HCT116 (cell line): ENCODE results near the gene IL36G.

Experiments
- ATF3 ChIP-seq: IDR thresholded peaks from 2 replicates; pipeline ENCODE4 v1.6.1; 2012
- CTCF ChIP-seq, 3 experiments: fragments of 200-600 bp in 1 of 3; sonication (generic) in 1 of 3; IDR thresholded peaks in 2 of 3; conservative IDR thresholded peaks in 1 of 3; 2 replicates each; pipeline ENCODE4 v1.5.1; 2012 to 2017; ENCODE audit warnings: low read depth in 2 of 3, low read length in 2 of 3, antibody characterized with exemption in 1 of 3, borderline replicate concordance in 1 of 3, control low read depth in 1 of 3, mild to moderate bottlenecking in 1 of 3, mixed read lengths in 1 of 3, mixed run types in 1 of 3, moderate library complexity in 1 of 3; ENCODE audit not compliant: insufficient read depth in 1 of 3
- EZH2phosphoT487 ChIP-seq: fragments of 200-600 bp; IDR thresholded peaks from 2 replicates; pipeline ENCODE4 v1.6.1; 2018; ENCODE audit warnings: antibody characterized with exemption, borderline replicate concordance
- MAX ChIP-seq: IDR thresholded peaks from 2 replicates; pipeline ENCODE4 v1.6.1; 2012
- POLR2A ChIP-seq: IDR thresholded peaks from 2 replicates; pipeline ENCODE4 v1.7.0; 2011; ENCODE audit warnings: borderline replicate concordance; ENCODE audit not compliant: insufficient read depth, insufficient read length; ENCODE audit errors: extremely low read depth
- POLR2AphosphoS5 ChIP-seq: IDR thresholded peaks from 2 replicates; pipeline ENCODE4 v1.6.1; 2011; ENCODE audit warnings: mild to moderate bottlenecking, low read depth, low read length, moderate library complexity
- REST ChIP-seq: IDR thresholded peaks from 2 replicates; pipeline ENCODE4 v1.6.1; 2012; ENCODE audit warnings: low read depth
- TCF7L2 ChIP-seq: IDR thresholded peaks from 2 replicates; pipeline ENCODE4 v1.7.0; 2011; ENCODE audit warnings: borderline replicate concordance, inconsistent platforms; ENCODE audit not compliant: insufficient read depth, insufficient read length; ENCODE audit errors: extremely low read depth
- YY1 ChIP-seq: IDR thresholded peaks from 2 replicates; pipeline ENCODE4 v1.6.1; 2011; ENCODE audit warnings: low read length, low read depth, moderate library complexity, mild to moderate bottlenecking; ENCODE audit not compliant: insufficient replicate concordance; ENCODE audit errors: extremely low read depth
- ZNF274 ChIP-seq: fragments of 200-500 bp; sonication (Bioruptor generic); IDR thresholded peaks from 2 replicates; pipeline ENCODE4 v1.6.1; 2014; ENCODE audit warnings: mild to moderate bottlenecking, low read depth, low read length, inconsistent platforms

- TF ChIP-seq REST = no peak
- TF ChIP-seq YY1 = no peak
- TF ChIP-seq POLR2AphosphoS5 = no peak
- TF ChIP-seq ZNF274 = no peak
- TF ChIP-seq CTCF (IDR thresholded peaks at IDR 0.05 in 2 of 3, conservative IDR thresholded peaks at IDR 0.05 in 1 of 3; ENCODE audit: borderline replicate concordance in 1 of 3, insufficient read depth in 1 of 3, low read depth in 2 of 3, low read length in 2 of 3) = no peak
- no peak for TF ChIP-seq POLR2A
- TF ChIP-seq MAX = no peak
- TF ChIP-seq EZH2phosphoT487 = no peak
- TF ChIP-seq TCF7L2 = no peak
- TF ChIP-seq ATF3 = no peak
Observed at GRCh38 chr2:112940859-112941625, 36.8 kb upstream of the IL36G start.
